Measurements from ENCODE around the gene GNB1L. TPM values are rescaled to one million over a fixed set of nuclear protein-coding genes. Genes with fewer than 3 reads are reported as not detected.

Gene GNB1L
- total and polyA plus RNA-seq, 10 of the 15 experiments (the other 5 are each of a cell fraction or from before 2014, with no cell fraction given), result 0.21 to 19.4 (median 6.8) TPM

DNA sequence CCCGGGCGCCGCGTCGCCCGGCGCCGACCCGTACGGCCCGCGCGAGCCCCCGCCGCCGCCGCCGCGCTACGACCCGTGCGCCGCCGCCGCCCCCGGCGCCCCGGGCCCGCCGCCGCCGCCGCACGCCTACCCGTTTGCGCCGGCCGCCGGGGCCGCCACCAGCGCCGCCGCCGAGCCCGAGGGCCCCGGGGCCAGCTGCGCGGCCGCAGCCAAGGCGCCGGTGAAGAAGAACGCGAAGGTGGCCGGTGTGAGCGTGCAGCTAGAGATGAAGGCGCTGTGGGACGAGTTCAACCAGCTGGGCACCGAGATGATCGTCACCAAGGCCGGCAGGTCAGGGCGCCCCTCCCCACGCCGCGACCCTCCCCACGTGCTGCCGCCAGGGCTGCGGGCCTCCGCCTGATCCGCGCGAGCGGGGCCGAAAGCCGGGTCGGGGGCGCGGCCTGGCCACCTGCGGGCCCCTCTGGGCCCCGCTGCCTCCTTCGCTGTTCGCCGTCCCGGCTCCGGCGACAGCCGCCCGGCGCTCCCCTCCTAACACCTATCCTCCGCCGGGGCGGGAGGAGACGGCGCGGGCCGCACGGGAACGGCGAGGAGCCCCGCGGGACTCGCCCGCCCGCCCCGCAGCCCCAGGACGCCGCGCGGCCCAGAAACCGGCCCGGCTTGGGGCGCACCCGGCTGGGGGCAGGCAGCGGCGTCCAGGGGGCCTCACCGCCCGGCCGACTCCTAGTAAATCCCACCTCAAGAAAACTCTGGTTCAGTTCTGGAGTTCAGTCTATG, 93.5 kb downstream of the GNB1L start:
- H3K9ac ChIP-seq (ENCODE audit: control insufficient read depth, insufficient read depth, low read length), result no peak overlapping the region
- no peaks in the 10 kb centered on the region for H3K79me2 ChIP-seq (ENCODE audit: control insufficient read depth, insufficient read depth, low read length)
- no peaks in the 10 kb centered on the region for H3K9me3 ChIP-seq (replicated peaks; ENCODE audit: control insufficient read depth, insufficient read depth, low read length)
- H3K27ac ChIP-seq (ENCODE audit: control insufficient read depth, insufficient read depth), result no peak overlapping the region
- H3K4me3 ChIP-seq, result no peak overlapping the region
- intact Hi-C loops (cut with micrococcal nuclease; ENCODE audit: unreplicated experiment), result no loop called here
- WGBS (ENCODE audit: insufficient coverage, insufficient replicate concordance, low lambda C conversion rate, missing lambda C conversion rate), result 27% methylated on average over 40 of the region's 117 CpGs
- in situ Hi-C loops (cut with MboI), result no loop called here
- no peak overlapping the region for H3K4me2 ChIP-seq (ENCODE audit: control insufficient read depth, insufficient read depth)
- BruUV-seq (replicated peaks), result no TSS peak
- ChIA-PET RAD21 (ENCODE audit: unreplicated experiment) (no interaction called here), SMC1A (ENCODE audit: uncharacterized antibody, unreplicated experiment) (no interaction called here), POLR2A (no interaction called here), CTCF (no interaction called here)
- no peak for FAIRE-seq
- no peak overlapping the region for H2AFZ ChIP-seq (ENCODE audit: control insufficient read depth, low read depth, low read length)
- peak; percentile 74 for TF ChIP-seq SUZ12 (IDR thresholded peaks at IDR 0.05; ENCODE audit: unreplicated experiment)
- TF ChIP-seq ZSCAN29 (IDR thresholded peaks at IDR 0.05), result no peak
- ATAC-seq, result no peak
- H3K4me1 ChIP-seq (ENCODE audit: control insufficient read depth, insufficient read depth, low read length), result peaks cover 6% of the 10 kb centered on the region
- peaks cover 16% of the 10 kb centered on the region in 2 experiments for H3K27me3 ChIP-seq (replicated peaks in 1 of 2; ENCODE audit: control insufficient read depth in 2 of 2, insufficient read depth in 2 of 2, low read length in 1 of 2)
- DNase-seq (ENCODE audit: low read depth, low spot score), result no peak
- H4K20me1 ChIP-seq (ENCODE audit: control insufficient read depth, insufficient read depth), result no peaks in the 10 kb centered on the region; the same call in 1 of the 2 replicates
- no peaks in the 10 kb centered on the region for H3K36me3 ChIP-seq (ENCODE audit: control insufficient read depth in 2 of 2, insufficient read depth in 2 of 2, low read length in 1 of 2)

DNA sequence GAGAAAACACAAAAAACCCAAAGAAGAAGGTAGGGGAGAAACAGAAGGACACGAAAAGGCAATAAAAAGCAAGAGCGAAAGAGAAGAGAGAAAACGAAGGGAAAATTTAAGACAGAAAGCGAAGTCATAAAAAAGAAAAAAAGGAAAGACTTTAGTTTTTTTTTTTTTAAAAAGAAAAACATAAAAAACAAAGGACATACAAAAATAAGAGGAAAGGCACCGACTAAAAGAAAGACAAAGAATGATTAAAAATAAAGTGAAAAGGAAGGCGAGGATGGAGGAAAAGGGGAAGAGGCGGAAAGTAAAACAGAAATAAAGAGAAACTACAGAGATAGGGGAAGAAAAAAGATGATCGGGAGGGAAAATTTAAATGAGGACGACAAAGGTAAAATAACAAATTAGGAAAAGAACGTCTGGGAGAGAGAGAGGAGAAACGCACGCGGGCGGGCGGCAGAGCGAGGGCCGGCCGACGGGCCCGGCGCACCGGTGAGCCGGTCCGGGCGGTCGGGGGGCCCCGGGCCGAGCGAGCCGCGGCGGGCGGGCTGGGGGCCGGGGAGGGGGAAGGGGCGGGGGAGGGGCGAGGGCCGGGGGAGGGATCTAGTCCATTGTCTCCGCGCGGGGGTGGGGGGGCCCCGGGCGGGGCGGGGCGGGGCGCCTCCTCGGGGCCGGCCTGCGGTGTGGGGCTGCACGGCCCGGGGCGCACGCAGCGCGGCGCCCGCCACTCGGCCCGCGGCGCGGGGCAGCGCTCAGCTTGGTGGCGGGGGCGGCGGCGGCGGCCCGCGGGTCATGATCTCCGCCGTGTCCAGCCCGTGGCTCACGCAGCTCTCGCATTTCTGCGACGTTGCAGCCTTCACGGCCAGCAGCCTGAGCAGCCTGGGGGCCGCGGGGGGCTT, 94.4 kb downstream of the GNB1L start, which contains the start of gene TBX1:
Gene TBX1, plus strand, starts transcription at position 721 of the 893 bp plus-strand sequence. Its CDS starts 66 bp downstream, at position 787.
- CTCF ChIA-PET, result no interaction called here
- Histone ChIP-seq H2AFZ (ENCODE audit: control insufficient read depth, low read depth, low read length) (no peak within 1 kb of the TSS), H3K4me3 (no peak within 1 kb of the TSS), H4K20me1 (ENCODE audit: control insufficient read depth, insufficient read depth) (no peaks in the 10 kb centered on the region; the same call in 1 of the 2 replicates), H3K79me2 (ENCODE audit: control insufficient read depth, insufficient read depth, low read length) (no peaks in the 10 kb centered on the region), H3K36me3 (ENCODE audit: control insufficient read depth in 2 of 2, insufficient read depth in 2 of 2, low read length in 1 of 2) (no peaks in the 10 kb centered on the region), H3K27ac (ENCODE audit: control insufficient read depth, insufficient read depth) (no peak within 1 kb of the TSS), H3K9me3 (replicated peaks; ENCODE audit: control insufficient read depth, insufficient read depth, low read length) (no peaks in the 10 kb centered on the region), H3K4me2 (ENCODE audit: control insufficient read depth, insufficient read depth) (no peak within 1 kb of the TSS), H3K27me3 (replicated peaks in 1 of 2; ENCODE audit: control insufficient read depth in 2 of 2, insufficient read depth in 2 of 2, low read length in 1 of 2) (peaks cover 16 to 23% of the 10 kb centered on the region in 2 experiments), H3K4me1 (ENCODE audit: control insufficient read depth, insufficient read depth, low read length) (peaks cover 6% of the 10 kb centered on the region), H3K9ac (ENCODE audit: control insufficient read depth, insufficient read depth, low read length) (no peak within 1 kb of the TSS)
- SMC1A ChIA-PET (ENCODE audit: uncharacterized antibody, unreplicated experiment), result no interaction called here
- no peak for FAIRE-seq
- TF ChIP-seq, protein P1, sequence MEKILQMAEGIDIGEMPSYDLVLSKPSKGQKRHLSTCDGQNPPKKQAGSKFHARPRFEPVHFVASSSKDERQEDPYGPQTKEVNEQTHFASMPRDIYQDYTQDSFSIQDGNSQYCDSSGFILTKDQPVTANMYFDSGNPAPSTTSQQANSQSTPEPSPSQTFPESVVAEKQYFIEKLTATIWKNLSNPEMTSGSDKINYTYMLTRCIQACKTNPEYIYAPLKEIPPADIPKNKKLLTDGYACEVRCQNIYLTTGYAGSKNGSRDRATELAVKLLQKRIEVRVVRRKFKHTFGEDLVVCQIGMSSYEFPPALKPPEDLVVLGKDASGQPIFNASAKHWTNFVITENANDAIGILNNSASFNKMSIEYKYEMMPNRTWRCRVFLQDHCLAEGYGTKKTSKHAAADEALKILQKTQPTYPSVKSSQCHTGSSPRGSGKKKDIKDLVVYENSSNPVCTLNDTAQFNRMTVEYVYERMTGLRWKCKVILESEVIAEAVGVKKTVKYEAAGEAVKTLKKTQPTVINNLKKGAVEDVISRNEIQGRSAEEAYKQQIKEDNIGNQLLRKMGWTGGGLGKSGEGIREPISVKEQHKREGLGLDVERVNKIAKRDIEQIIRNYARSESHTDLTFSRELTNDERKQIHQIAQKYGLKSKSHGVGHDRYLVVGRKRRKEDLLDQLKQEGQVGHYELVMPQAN (conservative IDR thresholded peaks at IDR 0.05), result no peak
- peak; percentile 92; the same call in 1 of the 2 replicates for TF ChIP-seq EZH2 (IDR thresholded peaks at IDR 0.05; ENCODE audit: borderline replicate concordance, control insufficient read depth, low read depth, low read length)
- TF ChIP-seq, protein P2, sequence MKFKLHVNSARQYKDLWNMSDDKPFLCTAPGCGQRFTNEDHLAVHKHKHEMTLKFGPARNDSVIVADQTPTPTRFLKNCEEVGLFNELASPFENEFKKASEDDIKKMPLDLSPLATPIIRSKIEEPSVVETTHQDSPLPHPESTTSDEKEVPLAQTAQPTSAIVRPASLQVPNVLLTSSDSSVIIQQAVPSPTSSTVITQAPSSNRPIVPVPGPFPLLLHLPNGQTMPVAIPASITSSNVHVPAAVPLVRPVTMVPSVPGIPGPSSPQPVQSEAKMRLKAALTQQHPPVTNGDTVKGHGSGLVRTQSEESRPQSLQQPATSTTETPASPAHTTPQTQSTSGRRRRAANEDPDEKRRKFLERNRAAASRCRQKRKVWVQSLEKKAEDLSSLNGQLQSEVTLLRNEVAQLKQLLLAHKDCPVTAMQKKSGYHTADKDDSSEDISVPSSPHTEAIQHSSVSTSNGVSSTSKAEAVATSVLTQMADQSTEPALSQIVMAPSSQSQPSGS (IDR thresholded peaks at IDR 0.05; ENCODE audit: low read length), result no peak
- RAD21 ChIA-PET (ENCODE audit: unreplicated experiment), result no interaction called here
- no peak for DNase-seq (ENCODE audit: low read depth, low spot score)
- POLR2A ChIA-PET, result no interaction called here
- ATAC-seq, result no peak
- no TSS peak for BruUV-seq (replicated peaks)
- in situ Hi-C loops (cut with MboI) (no loop called here), intact Hi-C loops (cut with micrococcal nuclease; ENCODE audit: unreplicated experiment) (no loop called here)
- 8% methylated on average over 26 of the region's 79 CpGs for WGBS (ENCODE audit: insufficient coverage, insufficient replicate concordance, low lambda C conversion rate, missing lambda C conversion rate)

All from GM12878 (cell line).